Stimulated activated CD8-positive, alpha-beta memory T cell treated with anti-CD3 and anti-CD28 coated beads, Interleukin-4, amount 100 ng/mL, for 1 hour (primary cell): ENCODE results near the gene CDH18.

Experiments used
- DNase-seq, 2 donors: peaks; one replicate each; pipeline ENCODE4 v3.0.0-alpha.2; 2020; ENCODE audit warnings: low read depth in 2 of 2, low spot score in 1 of 2

The CDH18 gene

GRCh38 chr5:19987612-19988361 lies at the start of gene CDH18:
Gene CDH18, minus strand, starts transcription at chr5:19988200. Its CDS starts 149,214 bp downstream, at chr5:19838986.
- DNase-seq: no peak

GRCh38 chr5:20034717-20035116 lies 46.7 kb upstream of the CDH18 start:
- no peak for DNase-seq

- no peak for DNase-seq
Measured at GRCh38 chr5:20033881-20034280, 45.9 kb upstream of the CDH18 start.

GRCh38 chr5:20032896-20033295 lies 44.9 kb upstream of the CDH18 start:
- no peak for DNase-seq

- DNase-seq: no peak
Measured at GRCh38 chr5:20030125-20030524, 42.1 kb upstream of the CDH18 start.

GRCh38 chr5:20029266-20029665 lies 41.3 kb upstream of the CDH18 start:
- no peak for DNase-seq

GRCh38 chr5:20028506-20028905 lies 40.5 kb upstream of the CDH18 start:
- no peak for DNase-seq

GRCh38 chr5:20023686-20024180 lies 35.7 kb upstream of the CDH18 start:
- DNase-seq: no peak

- DNase-seq: no peak
Measured at GRCh38 chr5:20020247-20020646, 32.2 kb upstream of the CDH18 start.

GRCh38 chr5:20017021-20017420 lies 29.0 kb upstream of the CDH18 start:
- no peak for DNase-seq

GRCh38 chr5:20000416-20000815 lies 12.4 kb upstream of the CDH18 start:
- no peak for DNase-seq

GRCh38 chr5:19988457-19988856 lies 457 bp upstream of the CDH18 start:
- DNase-seq: no peak

- no peak for DNase-seq
Measured at GRCh38 chr5:19986806-19987205, 1.2 kb downstream of the CDH18 start.

GRCh38 chr5:19986031-19986619 lies 1.9 kb downstream of the CDH18 start:
- no peak for DNase-seq

GRCh38 chr5:19978476-19978875 lies 9.5 kb downstream of the CDH18 start:
- no peak for DNase-seq

GRCh38 chr5:19977099-19977498 lies 10.9 kb downstream of the CDH18 start:
- no peak for DNase-seq

- DNase-seq: no peak
Measured at GRCh38 chr5:19975795-19976194, 12.2 kb downstream of the CDH18 start.

- DNase-seq: no peak
Measured at GRCh38 chr5:19960451-19960850, 27.5 kb downstream of the CDH18 start.

GRCh38 chr5:19959830-19960384 lies 28.1 kb downstream of the CDH18 start:
- DNase-seq: no peak

- no peak for DNase-seq
Measured at GRCh38 chr5:19950897-19951296, 37.1 kb downstream of the CDH18 start.

- no peak for DNase-seq
Measured at GRCh38 chr5:19940192-19940591, 47.8 kb downstream of the CDH18 start.

GRCh38 chr5:19930451-19930850 lies 57.5 kb downstream of the CDH18 start:
- no peak for DNase-seq
